HCT116 (cell line): ENCODE data around the gene MRPL58. TPM values are rescaled to one million over a fixed set of nuclear protein-coding genes. Genes with fewer than 3 reads are reported as not detected.

Experiments
- ATAC-seq: fragments of 200-7000 bp; cut with Tn5 transposase; 2 replicates; pipeline ENCODE4 v1.9.1; 2020; ENCODE audit warnings: mild to moderate bottlenecking, moderate library complexity
- BruUV-seq: library from RNA; stranded (reverse); fragments of 400-500 nt; replicated peaks from 2 replicates; lab custom pipeline; 2021; lab: Mats Ljungman, UMichigan
- CTCF ChIA-PET: fragments of 300-600 bp; sonication (Branson Sonifier 250); formaldehyde crosslinking; loops from one replicate; lab custom pipeline; 2021; ENCODE audit warnings: antibody characterized with exemption; lab: Charles Lee
- POLR2A ChIA-PET: fragments of 300-600, 350-600 bp; sonication (Branson Sonifier 250); formaldehyde crosslinking; loops from one replicate; lab custom pipeline; 2021; ENCODE audit warnings: antibody characterized with exemption; lab: Charles Lee
- RAD21 ChIA-PET, 2 experiments: fragments of 300-600 bp; sonication (Branson Sonifier 250); formaldehyde crosslinking; loops; one replicate each; lab custom pipeline; 2023; ENCODE audit warnings: low total read pairs in 2 of 2; ENCODE audit not compliant: uncharacterized antibody in 2 of 2, unreplicated experiment in 2 of 2, low non-redundant PET in 1 of 2; lab: Charles Lee
- DNase-seq: peaks from one replicate; pipeline ENCODE4 v3.0.0-alpha.2; 2010; ENCODE audit warnings: low read depth, low spot score
- H2AFZ ChIP-seq: fragments of 200-600 bp; shearing (Covaris generic), sonication (generic); 2 replicates; pipeline ENCODE4 v1.6.1; 2017; ENCODE audit warnings: low read depth, mixed run types, mixed read lengths, antibody characterized with exemption, low read length; ENCODE audit not compliant: poor library complexity, severe bottlenecking
- H3K27ac ChIP-seq: 2 replicates; pipeline ENCODE4 v1.5.1; 2012; ENCODE audit warnings: low read depth, low read length
- H3K27me3 ChIP-seq: fragments of 200-600 bp; sonication (generic); 2 replicates; pipeline ENCODE4 v1.6.1; 2016; ENCODE audit warnings: mixed run types, low read length, mixed read lengths; ENCODE audit not compliant: insufficient read depth
- H3K36me3 ChIP-seq, 2 experiments: fragments of 200-500 bp in 1 of 2; fragments of 200-600 bp in 1 of 2; sonication (Bioruptor generic) in 1 of 2; sonication (generic) in 1 of 2; 2 replicates each; pipeline versions ENCODE4 v1.5.1 to v1.6.1; 2014 to 2016; ENCODE audit warnings: low read length in 2 of 2, inconsistent platforms in 1 of 2, mixed read lengths in 1 of 2, mixed run types in 1 of 2; ENCODE audit not compliant: insufficient read depth in 2 of 2, control insufficient read depth in 1 of 2
- H3K4me1 ChIP-seq, 2 experiments: fragments of 200-600 bp in 1 of 2; sonication (generic) in 1 of 2; 2 replicates each; pipeline versions ENCODE4 v1.5.1 to v1.6.1; 2012 to 2017; ENCODE audit warnings: low read length in 2 of 2, inconsistent platforms in 1 of 2, mild to moderate bottlenecking in 1 of 2, mixed read lengths in 1 of 2, mixed run types in 1 of 2, moderate library complexity in 1 of 2; ENCODE audit not compliant: insufficient read depth in 2 of 2, control insufficient read depth in 1 of 2
- H3K4me2 ChIP-seq: fragments of 200-600 bp; sonication (generic); 2 replicates; pipeline ENCODE4 v1.6.1; 2017; ENCODE audit warnings: mixed run types, low read length, mixed read lengths
- H3K4me3 ChIP-seq, 2 experiments: fragments of 200-600 bp in 1 of 2; sonication (generic) in 1 of 2; replicated peaks in 1 of 2; 2 replicates each; pipeline ENCODE4 v1.5.1; 2011 to 2016; ENCODE audit warnings: low read length in 2 of 2, control low read depth in 1 of 2, low read depth in 1 of 2, mild to moderate bottlenecking in 1 of 2, mixed read lengths in 1 of 2, mixed run types in 1 of 2
- H3K79me2 ChIP-seq: fragments of 200-600 bp; sonication (generic); 2 replicates; pipeline ENCODE4 v1.6.1; 2017; ENCODE audit warnings: mild to moderate bottlenecking, mixed run types, low read length, moderate library complexity, mixed read lengths; ENCODE audit not compliant: insufficient read depth
- H3K9ac ChIP-seq: fragments of 200-600 bp; sonication (generic); 2 replicates; pipeline ENCODE4 v1.6.1; 2016; ENCODE audit warnings: low read length, mixed read lengths
- H3K9me2 ChIP-seq: fragments of 200-600 bp; sonication (generic), shearing (Covaris generic); 2 replicates; pipeline ENCODE4 v1.6.1; 2017; ENCODE audit warnings: mixed run types, mild to moderate bottlenecking, moderate library complexity; ENCODE audit not compliant: insufficient read depth
- H3K9me3 ChIP-seq, 2 experiments: fragments of 200-500 bp in 1 of 2; fragments of 200-600 bp in 1 of 2; sonication (Bioruptor generic) in 1 of 2; sonication (generic) in 1 of 2; 2 replicates each; pipeline ENCODE4 v1.6.1; 2014 to 2017; ENCODE audit warnings: low read length in 2 of 2, mixed read lengths in 2 of 2, inconsistent platforms in 1 of 2, low read depth in 1 of 2, mild to moderate bottlenecking in 1 of 2, mixed run types in 1 of 2, moderate library complexity in 1 of 2; ENCODE audit not compliant: control insufficient read depth in 1 of 2, insufficient read depth in 1 of 2
- H4K20me1 ChIP-seq: fragments of 200-600 bp; sonication (generic), shearing (Covaris generic); 2 replicates; pipeline ENCODE4 v1.6.1; 2017; ENCODE audit warnings: mixed run types, mild to moderate bottlenecking, moderate library complexity; ENCODE audit not compliant: insufficient read depth
- CEBPB ChIP-seq: IDR thresholded peaks from 2 replicates; pipeline ENCODE4 v1.6.1; 2012; ENCODE audit warnings: low read depth
- EGR1 ChIP-seq: IDR thresholded peaks from 2 replicates; pipeline ENCODE4 v1.6.1; 2012; ENCODE audit warnings: low read depth
- ELF1 ChIP-seq: IDR thresholded peaks from 2 replicates; pipeline ENCODE4 v1.6.1; 2012; ENCODE audit warnings: low read depth, borderline replicate concordance
- EZH2 ChIP-seq: fragments of 200-600 bp; sonication (generic); IDR thresholded peaks from 2 replicates; pipeline ENCODE4 v1.6.1; 2017; ENCODE audit warnings: antibody characterized with exemption, mixed run types
- FOSL1 ChIP-seq: IDR thresholded peaks from 2 replicates; pipeline ENCODE4 v1.6.1; 2012; ENCODE audit warnings: low read depth
- JUND ChIP-seq: IDR thresholded peaks from 2 replicates; pipeline ENCODE4 v1.6.1; 2012
- POLR2A ChIP-seq: IDR thresholded peaks from 2 replicates; pipeline ENCODE4 v1.7.0; 2011; ENCODE audit warnings: borderline replicate concordance; ENCODE audit not compliant: insufficient read depth, insufficient read length; ENCODE audit errors: extremely low read depth
- POLR2AphosphoS5 ChIP-seq: IDR thresholded peaks from 2 replicates; pipeline ENCODE4 v1.6.1; 2011; ENCODE audit warnings: mild to moderate bottlenecking, low read depth, low read length, moderate library complexity
- RAD21 ChIP-seq: IDR thresholded peaks from 2 replicates; pipeline ENCODE4 v1.6.1; 2012; ENCODE audit warnings: low read depth, mild to moderate bottlenecking
- SIN3A ChIP-seq: IDR thresholded peaks from 2 replicates; pipeline ENCODE4 v1.6.1; 2012; ENCODE audit warnings: low read depth
- SP1 ChIP-seq: IDR thresholded peaks from 2 replicates; pipeline ENCODE4 v1.6.1; 2012; ENCODE audit warnings: low read depth
- SRF ChIP-seq: IDR thresholded peaks from 2 replicates; pipeline ENCODE4 v1.6.1; 2012; ENCODE audit warnings: low read depth
- TCF7L2 ChIP-seq: IDR thresholded peaks from 2 replicates; pipeline ENCODE4 v1.7.0; 2011; ENCODE audit warnings: borderline replicate concordance, inconsistent platforms; ENCODE audit not compliant: insufficient read depth, insufficient read length; ENCODE audit errors: extremely low read depth
- YY1 ChIP-seq: IDR thresholded peaks from 2 replicates; pipeline ENCODE4 v1.6.1; 2011; ENCODE audit warnings: low read length, low read depth, moderate library complexity, mild to moderate bottlenecking; ENCODE audit not compliant: insufficient replicate concordance; ENCODE audit errors: extremely low read depth
- ZNF274 ChIP-seq: fragments of 200-500 bp; sonication (Bioruptor generic); IDR thresholded peaks from 2 replicates; pipeline ENCODE4 v1.6.1; 2014; ENCODE audit warnings: mild to moderate bottlenecking, low read depth, low read length, inconsistent platforms
- intact Hi-C: fragments of 100-400 bp; cut with micrococcal nuclease; formaldehyde crosslinking; loops from 2 replicates; pipeline ENCODE4 v1.10.0; 2022
- total RNA-seq: library from RNA; stranded (reverse); gene quantifications from one replicate; pipeline ENCODE4 v1.2.1, GENCODE V29; 2021; ENCODE audit not compliant: unreplicated experiment
- TF ChIP-seq, protein P1 (sequence below), 3 experiments: fragments of 200-600 bp in 1 of 3; sonication (generic) in 1 of 3; IDR thresholded peaks in 2 of 3; conservative IDR thresholded peaks in 1 of 3; 2 replicates each; pipeline ENCODE4 v1.5.1; 2012 to 2017; ENCODE audit warnings: low read depth in 2 of 3, low read length in 2 of 3, antibody characterized with exemption in 1 of 3, borderline replicate concordance in 1 of 3, control low read depth in 1 of 3, mild to moderate bottlenecking in 1 of 3, mixed read lengths in 1 of 3, mixed run types in 1 of 3, moderate library complexity in 1 of 3; ENCODE audit not compliant: insufficient read depth in 1 of 3
- TF ChIP-seq, protein P2 (sequence below): IDR thresholded peaks from 2 replicates; pipeline ENCODE4 v1.6.1; 2012
- TF ChIP-seq, protein P3 (sequence below): IDR thresholded peaks from 2 replicates; pipeline ENCODE4 v1.6.1; 2012; ENCODE audit warnings: low read depth
- TF ChIP-seq, protein P4 (sequence below): IDR thresholded peaks from 2 replicates; pipeline ENCODE4 v1.6.1; 2012

MRPL58 gene
- total RNA-seq, 1 experiment from 2014 or later: 80.5 TPM

DNA sequence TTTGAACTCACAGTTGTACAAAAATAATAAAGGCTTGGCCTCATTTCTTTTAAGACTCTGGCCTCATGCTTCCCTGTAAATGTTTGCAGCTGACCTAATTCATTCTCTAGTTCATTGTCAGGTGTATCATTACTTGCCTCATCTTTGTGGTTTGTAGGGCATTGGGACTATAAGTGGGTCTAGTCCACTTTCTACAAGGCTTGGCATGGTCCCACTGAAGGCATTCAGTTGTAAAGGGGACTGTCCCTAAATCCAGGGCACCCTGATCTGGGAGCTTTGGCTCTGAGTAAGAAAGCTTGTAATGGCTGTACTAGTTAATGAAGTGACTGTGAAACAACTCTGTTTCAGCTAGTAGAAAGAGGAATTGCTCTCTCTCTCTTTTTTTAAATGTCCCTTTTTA lies 37.2 kb downstream of the MRPL58 start:
- Histone ChIP-seq H3K4me3 (no peak overlapping the region), H3K4me1 (peaks cover 10 to 18% of the 10 kb centered on the region in 2 experiments; a peak in 3 of 4 replicates), H3K79me2 (peaks cover 38% of the 10 kb centered on the region), H2AFZ (no peak overlapping the region), H3K36me3 (peaks cover 13 to 25% of the 10 kb centered on the region in 2 experiments; a peak in 3 of 4 replicates), H3K27ac (no peak overlapping the region), H3K9me3 (no peaks in the 10 kb centered on the region), H3K4me2 (no peak overlapping the region), H4K20me1 (no peaks in the 10 kb centered on the region), H3K9me2 (no peaks in the 10 kb centered on the region), H3K9ac (no peak overlapping the region), H3K27me3 (no peaks in the 10 kb centered on the region)
- RAD21 ChIA-PET: no interaction called here
- POLR2A ChIA-PET: interaction anchor here (1.2 to 1.5 kb wide), 3 partner anchors 29 to 46 kb away, joined by 3 to 5 read pairs (median 4); partner anchors contain the start of gene SLC16A5
- TF ChIP-seq TCF7L2 (no peak), CEBPB (no peak), YY1 (no peak), SP1 (no peak), JUND (no peak), POLR2AphosphoS5 (no peak), ZNF274 (no peak), EZH2 (no peak), ELF1 (no peak), POLR2A (no peak), SRF (no peak), FOSL1 (no peak), EGR1 (no peak), SIN3A (no peak), RAD21 (no peak)
- TF ChIP-seq, protein P1, sequence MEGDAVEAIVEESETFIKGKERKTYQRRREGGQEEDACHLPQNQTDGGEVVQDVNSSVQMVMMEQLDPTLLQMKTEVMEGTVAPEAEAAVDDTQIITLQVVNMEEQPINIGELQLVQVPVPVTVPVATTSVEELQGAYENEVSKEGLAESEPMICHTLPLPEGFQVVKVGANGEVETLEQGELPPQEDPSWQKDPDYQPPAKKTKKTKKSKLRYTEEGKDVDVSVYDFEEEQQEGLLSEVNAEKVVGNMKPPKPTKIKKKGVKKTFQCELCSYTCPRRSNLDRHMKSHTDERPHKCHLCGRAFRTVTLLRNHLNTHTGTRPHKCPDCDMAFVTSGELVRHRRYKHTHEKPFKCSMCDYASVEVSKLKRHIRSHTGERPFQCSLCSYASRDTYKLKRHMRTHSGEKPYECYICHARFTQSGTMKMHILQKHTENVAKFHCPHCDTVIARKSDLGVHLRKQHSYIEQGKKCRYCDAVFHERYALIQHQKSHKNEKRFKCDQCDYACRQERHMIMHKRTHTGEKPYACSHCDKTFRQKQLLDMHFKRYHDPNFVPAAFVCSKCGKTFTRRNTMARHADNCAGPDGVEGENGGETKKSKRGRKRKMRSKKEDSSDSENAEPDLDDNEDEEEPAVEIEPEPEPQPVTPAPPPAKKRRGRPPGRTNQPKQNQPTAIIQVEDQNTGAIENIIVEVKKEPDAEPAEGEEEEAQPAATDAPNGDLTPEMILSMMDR (IDR thresholded peaks at IDR 0.05 in 2 of 3, conservative IDR thresholded peaks at IDR 0.05 in 1 of 3; ENCODE audit: borderline replicate concordance in 1 of 3, insufficient read depth in 1 of 3, low read depth in 2 of 3, low read length in 2 of 3): no peak
- TF ChIP-seq, protein P2, sequence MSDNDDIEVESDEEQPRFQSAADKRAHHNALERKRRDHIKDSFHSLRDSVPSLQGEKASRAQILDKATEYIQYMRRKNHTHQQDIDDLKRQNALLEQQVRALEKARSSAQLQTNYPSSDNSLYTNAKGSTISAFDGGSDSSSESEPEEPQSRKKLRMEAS: no peak
- TF ChIP-seq, protein P3, sequence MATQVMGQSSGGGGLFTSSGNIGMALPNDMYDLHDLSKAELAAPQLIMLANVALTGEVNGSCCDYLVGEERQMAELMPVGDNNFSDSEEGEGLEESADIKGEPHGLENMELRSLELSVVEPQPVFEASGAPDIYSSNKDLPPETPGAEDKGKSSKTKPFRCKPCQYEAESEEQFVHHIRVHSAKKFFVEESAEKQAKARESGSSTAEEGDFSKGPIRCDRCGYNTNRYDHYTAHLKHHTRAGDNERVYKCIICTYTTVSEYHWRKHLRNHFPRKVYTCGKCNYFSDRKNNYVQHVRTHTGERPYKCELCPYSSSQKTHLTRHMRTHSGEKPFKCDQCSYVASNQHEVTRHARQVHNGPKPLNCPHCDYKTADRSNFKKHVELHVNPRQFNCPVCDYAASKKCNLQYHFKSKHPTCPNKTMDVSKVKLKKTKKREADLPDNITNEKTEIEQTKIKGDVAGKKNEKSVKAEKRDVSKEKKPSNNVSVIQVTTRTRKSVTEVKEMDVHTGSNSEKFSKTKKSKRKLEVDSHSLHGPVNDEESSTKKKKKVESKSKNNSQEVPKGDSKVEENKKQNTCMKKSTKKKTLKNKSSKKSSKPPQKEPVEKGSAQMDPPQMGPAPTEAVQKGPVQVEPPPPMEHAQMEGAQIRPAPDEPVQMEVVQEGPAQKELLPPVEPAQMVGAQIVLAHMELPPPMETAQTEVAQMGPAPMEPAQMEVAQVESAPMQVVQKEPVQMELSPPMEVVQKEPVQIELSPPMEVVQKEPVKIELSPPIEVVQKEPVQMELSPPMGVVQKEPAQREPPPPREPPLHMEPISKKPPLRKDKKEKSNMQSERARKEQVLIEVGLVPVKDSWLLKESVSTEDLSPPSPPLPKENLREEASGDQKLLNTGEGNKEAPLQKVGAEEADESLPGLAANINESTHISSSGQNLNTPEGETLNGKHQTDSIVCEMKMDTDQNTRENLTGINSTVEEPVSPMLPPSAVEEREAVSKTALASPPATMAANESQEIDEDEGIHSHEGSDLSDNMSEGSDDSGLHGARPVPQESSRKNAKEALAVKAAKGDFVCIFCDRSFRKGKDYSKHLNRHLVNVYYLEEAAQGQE: no peak
- TF ChIP-seq, protein P4, sequence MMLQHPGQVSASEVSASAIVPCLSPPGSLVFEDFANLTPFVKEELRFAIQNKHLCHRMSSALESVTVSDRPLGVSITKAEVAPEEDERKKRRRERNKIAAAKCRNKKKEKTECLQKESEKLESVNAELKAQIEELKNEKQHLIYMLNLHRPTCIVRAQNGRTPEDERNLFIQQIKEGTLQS: no peak
- CTCF ChIA-PET: interaction anchor here (1.0 to 2.1 kb wide), 2 partner anchors 64 to 356 kb away, joined by 3 to 6 read pairs; partner anchors contain the start of gene GRB2
- no TSS peak for BruUV-seq
- intact Hi-C loops: loop anchor here (10.0 kb wide), 1 partner anchor 55 kb away; the partner anchor contains the start of gene ARMC7
- ATAC-seq (no peak), DNase-seq (no peak)
